HCEC 1CT (cell line): Measurements from ENCODE around the gene MRPL54.
"Not testable (repeated sequence)": the region's sequence is repeated elsewhere in the genome, so short reads cannot be mapped to it uniquely, and the experiment has no call there.

Experiments used
- DNase-seq: peaks from one replicate; pipeline ENCODE4 v3.0.0-alpha.2; 2017

Gene MRPL54

GRCh38 chr19:3813473-3814392 lies 51.3 kb downstream of the MRPL54 start:
- no peak for DNase-seq

- DNase-seq = no peak
Measured at GRCh38 chr19:3814648-3815047, 52.2 kb downstream of the MRPL54 start.

- DNase-seq = not testable (repeated sequence)
Measured at GRCh38 chr19:3816148-3816547, 53.7 kb downstream of the MRPL54 start.

GRCh38 chr19:3816566-3817218 lies 54.2 kb downstream of the MRPL54 start:
- no peak for DNase-seq
